ENCODE results near the gene OXTR.

The OXTR gene

GRCh38 chr3:8784676-8785435 lies 15.4 kb upstream of the OXTR start:
- no peaks in the 10 kb centered on the region for H3K27me3 ChIP-seq (ENCODE audit: insufficient read depth, low read length)
- no peak overlapping the region for H3K4me3 ChIP-seq (ENCODE audit: low read depth, low read length)
- no peaks in the 10 kb centered on the region for H3K79me2 ChIP-seq (ENCODE audit: control insufficient read depth, insufficient read depth, low read length, unreplicated experiment)
- no peak overlapping the region for H2AFZ ChIP-seq (ENCODE audit: low read length, unreplicated experiment)
- H3K4me1 ChIP-seq (ENCODE audit: control insufficient read depth, insufficient read depth, low read length, unreplicated experiment): no peaks in the 10 kb centered on the region
- no peak overlapping the region for H3K27ac ChIP-seq (ENCODE audit: low read depth, low read length)
- 0 out of 2 replicates have a peak, but pooled peaks cover 3% of the 10 kb centered on the region for H3K36me3 ChIP-seq (ENCODE audit: insufficient read depth, low read length)

GRCh38 chr3:8780279-8780678 lies 10.9 kb upstream of the OXTR start:
- H3K27me3 ChIP-seq (ENCODE audit: insufficient read depth, low read length): no peaks in the 10 kb centered on the region

DNA sequence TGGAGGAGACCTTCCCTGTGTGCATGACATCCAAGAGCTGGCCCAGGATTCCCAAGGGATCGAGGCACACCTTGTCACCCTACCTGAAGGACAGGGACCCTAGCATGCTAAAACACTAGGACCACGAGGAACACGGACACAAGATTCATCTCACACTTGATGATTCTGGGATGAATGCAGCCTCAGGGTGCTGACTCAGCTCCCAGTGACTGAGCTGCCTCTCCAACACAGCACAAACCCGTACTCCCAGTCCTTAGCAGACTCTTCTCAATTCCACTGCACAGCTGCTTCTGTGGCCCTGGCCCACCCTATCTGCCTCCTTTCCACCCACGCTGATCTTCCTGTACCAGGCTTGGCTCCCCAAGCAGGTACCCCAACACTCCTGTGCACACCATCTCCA lies 9.1 kb upstream of the OXTR start:
- Histone ChIP-seq H3K4me1 (ENCODE audit: control insufficient read depth, insufficient read depth, low read length, unreplicated experiment) (peaks cover 5% of the 10 kb centered on the region), H3K4me3 (ENCODE audit: low read depth, low read length) (no peak overlapping the region), H3K79me2 (ENCODE audit: control insufficient read depth, insufficient read depth, low read length, unreplicated experiment) (no peaks in the 10 kb centered on the region), H2AFZ (ENCODE audit: low read length, unreplicated experiment) (no peak overlapping the region), H3K36me3 (ENCODE audit: insufficient read depth, low read length) (no peaks in the 10 kb centered on the region), H3K27ac (ENCODE audit: low read depth, low read length) (no peak overlapping the region), H3K27me3 (ENCODE audit: insufficient read depth, low read length) (no peaks in the 10 kb centered on the region)

More at GRCh38 chr3:8780279-8780678, 10.9 kb upstream of the OXTR start:
- Histone ChIP-seq H3K4me1 (ENCODE audit: control insufficient read depth, insufficient read depth, low read length, unreplicated experiment) (peaks cover 5% of the 10 kb centered on the region), H2AFZ (ENCODE audit: low read length, unreplicated experiment) (no peak overlapping the region), H3K36me3 (ENCODE audit: insufficient read depth, low read length) (no peaks in the 10 kb centered on the region), H3K27ac (ENCODE audit: low read depth, low read length) (no peak overlapping the region), H3K79me2 (ENCODE audit: control insufficient read depth, insufficient read depth, low read length, unreplicated experiment) (no peaks in the 10 kb centered on the region), H3K4me3 (ENCODE audit: low read depth, low read length) (no peak overlapping the region)

DNA sequence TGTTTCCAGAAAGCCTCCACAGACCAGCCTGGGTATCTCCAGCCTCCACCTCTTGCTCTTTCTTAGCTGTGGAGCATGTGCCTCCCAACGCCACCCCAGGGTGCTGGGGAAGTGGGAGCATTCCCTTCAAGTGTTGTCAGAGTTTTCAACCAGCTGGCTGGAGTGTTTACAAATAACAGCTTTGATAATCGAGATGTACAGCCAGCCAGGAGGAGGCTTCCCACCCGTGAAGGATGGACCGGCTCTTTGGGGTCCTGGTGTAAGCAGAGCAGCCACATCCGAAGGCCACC lies 8.5 kb upstream of the OXTR start:
- Histone ChIP-seq H3K27ac (ENCODE audit: low read depth, low read length) (no peak overlapping the region), H3K4me1 (ENCODE audit: control insufficient read depth, insufficient read depth, low read length, unreplicated experiment) (peaks cover 5% of the 10 kb centered on the region), H3K4me3 (ENCODE audit: low read depth, low read length) (no peak overlapping the region), H3K36me3 (ENCODE audit: insufficient read depth, low read length) (no peaks in the 10 kb centered on the region), H3K27me3 (ENCODE audit: insufficient read depth, low read length) (no peaks in the 10 kb centered on the region), H3K79me2 (ENCODE audit: control insufficient read depth, insufficient read depth, low read length, unreplicated experiment) (no peaks in the 10 kb centered on the region), H2AFZ (ENCODE audit: low read length, unreplicated experiment) (no peak overlapping the region)

GRCh38 chr3:8777201-8777977 lies 8.0 kb upstream of the OXTR start:
- Histone ChIP-seq H3K27ac (ENCODE audit: low read depth, low read length) (no peak overlapping the region), H3K27me3 (ENCODE audit: insufficient read depth, low read length) (no peaks in the 10 kb centered on the region), H3K79me2 (ENCODE audit: control insufficient read depth, insufficient read depth, low read length, unreplicated experiment) (no peaks in the 10 kb centered on the region)

DNA sequence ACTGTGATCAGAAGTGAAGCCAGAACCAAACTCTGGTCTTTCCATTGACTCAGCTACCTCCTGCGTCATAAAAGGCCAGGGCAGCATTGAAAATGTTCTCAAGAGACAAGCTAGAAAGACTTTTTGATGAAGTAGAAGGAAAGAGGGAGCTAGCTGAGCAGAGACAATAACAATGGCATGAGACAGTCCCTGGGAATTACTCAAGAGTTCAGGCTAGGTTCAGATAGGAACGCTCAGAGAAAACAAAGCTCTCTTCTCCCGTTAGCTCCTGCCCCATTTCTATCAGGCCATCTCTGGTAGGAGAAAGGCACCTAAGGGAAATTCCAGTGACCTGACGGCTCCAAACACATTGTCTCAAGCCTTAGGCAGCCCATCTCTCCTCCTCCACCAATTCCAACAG lies 7.0 kb upstream of the OXTR start:
- Histone ChIP-seq H3K4me3 (ENCODE audit: low read depth, low read length) (no peak overlapping the region), H2AFZ (ENCODE audit: low read length, unreplicated experiment) (no peak overlapping the region), H3K36me3 (ENCODE audit: insufficient read depth, low read length) (no peaks in the 10 kb centered on the region), H3K4me1 (ENCODE audit: control insufficient read depth, insufficient read depth, low read length, unreplicated experiment) (peaks cover 5% of the 10 kb centered on the region), H3K27ac (ENCODE audit: low read depth, low read length) (peak overlapping the region; percentile 50), H3K27me3 (ENCODE audit: insufficient read depth, low read length) (no peaks in the 10 kb centered on the region), H3K79me2 (ENCODE audit: control insufficient read depth, insufficient read depth, low read length, unreplicated experiment) (no peaks in the 10 kb centered on the region)

More at GRCh38 chr3:8777201-8777977, 8.0 kb upstream of the OXTR start:
- H3K4me3 ChIP-seq (ENCODE audit: low read depth, low read length): no peak overlapping the region
- H3K4me1 ChIP-seq (ENCODE audit: control insufficient read depth, insufficient read depth, low read length, unreplicated experiment): peaks cover 5% of the 10 kb centered on the region
- H2AFZ ChIP-seq (ENCODE audit: low read length, unreplicated experiment): no peak overlapping the region
- H3K36me3 ChIP-seq (ENCODE audit: insufficient read depth, low read length): no peaks in the 10 kb centered on the region

GRCh38 chr3:8775602-8776001 lies 6.2 kb upstream of the OXTR start:
- H2AFZ ChIP-seq (ENCODE audit: low read length, unreplicated experiment): no peak overlapping the region

GRCh38 chr3:8775181-8775580 lies 5.8 kb upstream of the OXTR start:
- Histone ChIP-seq H3K27ac (ENCODE audit: low read depth, low read length) (no peak overlapping the region), H3K36me3 (ENCODE audit: insufficient read depth, low read length) (no peaks in the 10 kb centered on the region), H3K27me3 (ENCODE audit: insufficient read depth, low read length) (no peaks in the 10 kb centered on the region), H3K4me3 (ENCODE audit: low read depth, low read length) (no peak overlapping the region), H3K4me1 (ENCODE audit: control insufficient read depth, insufficient read depth, low read length, unreplicated experiment) (peaks cover 5% of the 10 kb centered on the region), H2AFZ (ENCODE audit: low read length, unreplicated experiment) (no peak overlapping the region), H3K79me2 (ENCODE audit: control insufficient read depth, insufficient read depth, low read length, unreplicated experiment) (no peaks in the 10 kb centered on the region)

More at GRCh38 chr3:8775602-8776001, 6.2 kb upstream of the OXTR start:
- Histone ChIP-seq H3K79me2 (ENCODE audit: control insufficient read depth, insufficient read depth, low read length, unreplicated experiment) (no peaks in the 10 kb centered on the region), H3K36me3 (ENCODE audit: insufficient read depth, low read length) (no peaks in the 10 kb centered on the region), H3K4me3 (ENCODE audit: low read depth, low read length) (no peak overlapping the region), H3K27me3 (ENCODE audit: insufficient read depth, low read length) (no peaks in the 10 kb centered on the region), H3K4me1 (ENCODE audit: control insufficient read depth, insufficient read depth, low read length, unreplicated experiment) (peaks cover 5% of the 10 kb centered on the region), H3K27ac (ENCODE audit: low read depth, low read length) (peak overlapping the region; percentile 50; the same call in 1 of the 2 replicates)

- no peak overlapping the region for H3K4me3 ChIP-seq (ENCODE audit: low read depth, low read length)
Observed at GRCh38 chr3:8773941-8774542, 4.6 kb upstream of the OXTR start.

DNA sequence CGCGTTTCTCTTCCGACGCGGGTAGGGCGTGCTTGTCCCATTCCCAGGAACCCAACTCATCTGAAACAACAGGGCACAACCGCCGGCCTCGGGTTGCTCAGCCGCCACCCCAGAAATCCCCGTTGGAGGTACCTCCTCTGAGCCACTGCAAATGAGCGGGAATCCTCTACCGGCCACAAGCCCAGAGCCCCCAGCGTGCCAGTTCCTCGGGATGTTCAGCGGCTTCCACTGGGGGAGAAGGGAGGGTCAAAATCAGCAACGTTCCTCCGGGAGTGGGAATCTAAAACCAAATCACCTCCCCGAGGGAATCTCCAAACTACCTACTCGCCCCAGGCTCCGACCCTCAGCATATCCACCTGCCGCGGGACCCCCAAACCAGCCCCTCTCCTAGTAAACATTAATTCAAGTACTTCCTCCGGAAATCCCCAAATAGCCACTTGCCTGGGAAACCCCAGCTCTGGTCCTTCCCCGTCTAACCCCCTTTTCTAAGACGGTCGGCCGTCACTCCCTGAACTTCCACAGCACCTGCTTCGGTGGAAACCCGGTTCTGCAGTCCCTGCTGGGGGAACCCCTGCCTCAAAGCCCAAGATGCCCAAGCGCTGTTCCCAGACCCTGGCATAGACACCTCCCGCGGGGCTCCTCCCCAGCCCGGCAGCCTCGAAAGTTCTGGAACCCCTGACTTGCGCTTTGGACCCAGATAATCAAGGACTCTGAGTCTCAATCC lies 887 bp downstream of the OXTR start:
- H3K27me3 ChIP-seq (ENCODE audit: insufficient read depth, low read length): peaks cover 23% of the 10 kb centered on the region
- peaks cover 10% of the 10 kb centered on the region for H3K4me1 ChIP-seq (ENCODE audit: control insufficient read depth, insufficient read depth, low read length, unreplicated experiment)
- no peaks in the 10 kb centered on the region for H3K79me2 ChIP-seq (ENCODE audit: control insufficient read depth, insufficient read depth, low read length, unreplicated experiment)
- no peaks in the 10 kb centered on the region for H3K36me3 ChIP-seq (ENCODE audit: insufficient read depth, low read length)
- H2AFZ ChIP-seq (ENCODE audit: low read length, unreplicated experiment): peak overlapping the region; percentile 28
- no peak overlapping the region for H3K27ac ChIP-seq (ENCODE audit: low read depth, low read length)
- H3K4me3 ChIP-seq (ENCODE audit: low read depth, low read length): peak overlapping the region; percentile 78

More at GRCh38 chr3:8773941-8774542, 4.6 kb upstream of the OXTR start:
- peaks cover 10% of the 10 kb centered on the region for H3K4me1 ChIP-seq (ENCODE audit: control insufficient read depth, insufficient read depth, low read length, unreplicated experiment)
- no peaks in the 10 kb centered on the region for H3K79me2 ChIP-seq (ENCODE audit: control insufficient read depth, insufficient read depth, low read length, unreplicated experiment)
- H3K27ac ChIP-seq (ENCODE audit: low read depth, low read length): no peak overlapping the region
- no peak overlapping the region for H2AFZ ChIP-seq (ENCODE audit: low read length, unreplicated experiment)
- H3K36me3 ChIP-seq (ENCODE audit: insufficient read depth, low read length): no peaks in the 10 kb centered on the region
- H3K27me3 ChIP-seq (ENCODE audit: insufficient read depth, low read length): peaks cover 1% of the 10 kb centered on the region; the same call in 1 of the 2 replicates
